ENCODE results near the gene ARHGAP26.

ARHGAP26 gene

DNA sequence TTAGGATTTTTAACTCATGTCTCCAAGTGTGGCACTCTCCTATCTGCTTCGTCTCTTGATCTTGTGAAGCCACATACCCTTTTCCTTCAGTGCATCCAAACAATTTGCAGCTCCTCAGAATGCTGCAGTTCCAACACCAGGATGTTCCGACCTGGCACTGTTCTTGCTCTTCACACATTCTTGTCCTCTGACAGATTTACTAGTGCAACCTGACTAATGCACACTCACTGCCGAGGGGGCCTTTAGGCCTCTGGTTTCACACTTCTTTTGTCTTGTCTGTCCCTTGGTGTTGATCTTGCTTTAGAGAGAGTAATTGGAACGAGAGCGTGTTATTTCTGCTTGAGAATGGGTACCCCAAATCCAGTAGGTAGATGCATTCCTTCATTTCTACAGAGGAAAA is 15.0 kb downstream of the ARHGAP26 start:
- DNase-seq (ENCODE audit: low read depth): no peak

DNA sequence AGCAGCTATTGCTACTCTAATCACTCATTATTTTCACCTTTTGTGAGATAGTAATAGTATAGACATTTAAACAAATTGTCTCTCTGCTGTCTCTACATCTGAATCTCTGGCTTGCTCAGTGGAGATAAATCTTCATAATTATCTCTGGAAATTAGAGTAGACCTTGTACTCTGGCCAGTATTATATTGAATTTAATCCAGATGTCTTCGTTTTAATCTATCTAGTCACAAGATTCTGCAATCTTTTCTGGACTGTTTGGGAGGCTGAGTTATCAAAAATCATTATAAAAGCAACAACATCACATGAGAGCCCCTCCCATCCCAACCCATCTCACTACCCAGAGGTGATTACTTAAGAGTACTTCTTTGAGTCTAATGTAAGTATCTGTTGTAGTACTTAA is 19.0 kb downstream of the ARHGAP26 start:
- DNase-seq (ENCODE audit: low read depth): peak; percentile 36

GRCh38 chr5:142792012-142792864 is 22.1 kb downstream of the ARHGAP26 start:
- no peak for DNase-seq (ENCODE audit: low read depth)

DNA sequence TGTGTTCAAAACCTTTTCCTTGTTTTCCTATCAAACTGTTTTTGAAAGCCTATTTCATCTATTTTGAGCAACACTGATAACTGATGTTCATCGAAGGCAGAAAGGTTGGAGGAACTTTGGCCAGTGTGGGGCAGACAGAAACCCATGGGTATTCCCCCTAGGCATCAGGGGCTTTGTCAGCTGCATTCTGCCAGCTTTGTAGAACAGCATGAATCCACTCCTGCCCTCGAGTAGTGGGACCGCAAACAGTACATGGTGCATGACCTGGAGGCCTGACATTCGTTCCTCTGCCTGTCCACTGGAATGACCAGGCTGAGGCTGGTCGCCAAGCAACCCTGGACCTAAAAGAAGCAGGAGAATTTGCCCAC is 22.7 kb downstream of the ARHGAP26 start:
- DNase-seq (ENCODE audit: low read depth): no peak

- DNase-seq (ENCODE audit: low read depth): no peak
These were observed 24.4 kb downstream of the ARHGAP26 start for GRCh38 chr5:142794537-142794936.

- DNase-seq (ENCODE audit: low read depth): no peak
These were observed 25.1 kb downstream of the ARHGAP26 start for GRCh38 chr5:142795251-142795650.

DNA sequence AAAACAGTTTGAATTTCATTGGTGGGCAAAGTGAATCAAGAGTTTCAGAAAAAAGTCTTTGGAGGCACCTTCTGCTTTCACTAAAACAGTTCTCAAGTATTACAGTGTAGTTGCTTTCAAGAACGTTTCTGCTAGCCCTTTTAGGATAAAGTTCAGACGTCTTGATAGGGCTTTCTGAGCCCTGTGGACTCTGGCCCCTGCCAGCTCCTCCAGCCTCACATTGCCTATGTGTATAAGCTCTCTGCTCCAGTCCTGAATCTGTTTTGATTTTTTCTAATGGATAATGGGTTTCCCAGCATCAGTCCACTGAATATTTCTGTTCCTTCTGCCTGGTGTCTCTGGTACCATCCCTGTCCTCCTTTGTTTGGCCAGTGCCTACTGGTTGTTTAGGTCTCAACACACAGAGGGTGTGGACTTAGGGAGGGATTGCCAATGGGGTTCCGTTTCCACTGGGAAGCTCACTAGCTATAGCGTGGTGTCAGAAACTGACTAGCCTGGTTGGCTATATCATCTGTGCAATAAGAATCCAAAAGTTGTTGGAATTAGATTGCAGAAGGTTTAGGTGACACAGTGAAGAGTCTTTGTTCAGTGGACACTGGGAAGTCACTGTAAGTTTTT is 26.4 kb downstream of the ARHGAP26 start:
- DNase-seq (ENCODE audit: low read depth): no peak

- DNase-seq (ENCODE audit: low read depth): no peak
These were observed 27.2 kb downstream of the ARHGAP26 start for GRCh38 chr5:142797420-142797819.

DNA sequence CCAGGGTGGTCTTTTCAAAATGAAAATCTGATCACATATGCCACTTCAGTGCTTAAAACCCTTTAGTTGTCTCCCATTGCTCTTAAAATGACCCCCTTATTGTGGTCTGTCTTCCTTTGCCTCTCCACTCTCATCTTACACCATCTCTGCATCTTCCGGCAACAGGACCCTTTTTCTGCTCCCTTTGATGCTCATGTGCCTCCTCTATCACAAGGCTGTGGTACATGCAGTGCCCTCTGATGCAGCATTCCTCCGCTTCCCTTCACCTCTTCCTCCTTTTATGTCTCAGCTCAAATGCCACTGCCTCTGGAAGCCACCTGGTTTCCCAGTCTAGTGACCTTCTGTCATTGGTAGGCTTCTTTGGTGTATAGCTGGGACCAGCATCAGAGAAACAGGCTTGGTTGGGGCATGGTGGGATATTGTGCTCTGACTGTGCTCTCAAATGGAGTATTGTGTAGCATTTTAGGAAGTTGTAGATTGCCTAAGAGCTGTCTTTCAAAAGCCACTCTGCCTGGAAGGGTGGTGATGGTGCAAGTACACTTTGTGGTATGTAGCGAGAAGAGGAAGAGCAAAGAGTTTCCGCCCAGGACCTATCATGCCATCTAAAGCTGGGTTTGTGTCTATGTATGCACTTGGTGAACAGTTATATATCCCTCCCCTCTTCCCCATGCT is 28.1 kb downstream of the ARHGAP26 start:
- no peak for DNase-seq (ENCODE audit: low read depth)

DNA sequence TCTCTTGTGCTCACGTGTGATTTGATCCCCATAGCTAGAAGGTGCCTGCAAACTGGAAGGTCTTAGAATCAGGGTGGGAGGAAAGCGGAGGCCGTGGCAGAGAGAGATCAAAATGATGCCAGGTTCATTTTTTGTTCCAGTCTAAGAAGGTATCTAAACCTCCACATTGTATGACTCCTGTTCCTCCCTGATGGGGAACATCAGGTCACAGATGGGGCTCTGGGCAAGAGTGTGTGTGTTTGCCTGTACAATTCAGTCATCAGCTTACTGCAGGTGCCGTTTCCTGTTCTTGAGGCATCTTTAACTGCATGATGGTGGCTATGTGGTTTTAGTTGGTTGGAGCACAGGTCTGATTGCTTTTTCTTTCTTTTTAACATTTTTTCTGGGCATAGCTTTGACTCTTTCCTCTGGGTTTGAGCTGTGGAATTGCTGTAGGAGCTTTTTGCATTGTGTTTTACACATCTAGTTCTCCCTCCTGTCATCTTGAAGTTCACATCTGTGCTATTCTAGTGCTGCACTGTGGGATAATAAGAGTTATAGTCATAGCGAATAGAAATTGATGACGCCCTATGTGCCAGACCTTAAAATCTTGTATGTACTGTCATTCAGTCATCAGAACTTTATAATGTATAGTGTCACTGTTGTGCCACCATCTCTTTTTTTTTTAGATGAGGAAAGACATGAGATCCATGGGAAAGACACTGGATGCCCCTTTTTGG is 30.8 kb downstream of the ARHGAP26 start:
- no peak for DNase-seq (ENCODE audit: low read depth)

- no peak for DNase-seq (ENCODE audit: low read depth)
These were observed 31.3 kb downstream of the ARHGAP26 start for GRCh38 chr5:142801495-142801871.

GRCh38 chr5:142803428-142804125 is 33.4 kb downstream of the ARHGAP26 start:
- DNase-seq (ENCODE audit: low read depth): no peak

DNA sequence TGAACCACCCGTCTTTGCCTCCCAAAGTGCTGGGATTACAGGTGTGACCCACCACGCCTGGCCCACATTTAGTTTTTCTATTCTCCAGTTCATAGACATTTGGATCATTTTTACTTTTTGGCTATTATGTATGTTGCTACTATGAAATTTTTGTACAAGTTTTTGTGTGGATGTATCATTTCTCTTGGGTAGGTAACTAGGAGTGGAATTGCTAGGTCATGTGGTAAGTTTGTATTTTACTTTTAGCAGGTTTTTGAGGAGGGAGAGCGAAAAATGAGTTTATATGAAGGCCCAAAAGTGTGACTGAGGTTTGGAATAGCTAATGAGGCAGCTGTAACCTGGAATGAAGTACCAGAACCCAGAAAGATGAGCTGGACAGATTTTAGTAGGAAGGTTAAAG is 35.2 kb downstream of the ARHGAP26 start:
- DNase-seq (ENCODE audit: low read depth): no peak

DNA sequence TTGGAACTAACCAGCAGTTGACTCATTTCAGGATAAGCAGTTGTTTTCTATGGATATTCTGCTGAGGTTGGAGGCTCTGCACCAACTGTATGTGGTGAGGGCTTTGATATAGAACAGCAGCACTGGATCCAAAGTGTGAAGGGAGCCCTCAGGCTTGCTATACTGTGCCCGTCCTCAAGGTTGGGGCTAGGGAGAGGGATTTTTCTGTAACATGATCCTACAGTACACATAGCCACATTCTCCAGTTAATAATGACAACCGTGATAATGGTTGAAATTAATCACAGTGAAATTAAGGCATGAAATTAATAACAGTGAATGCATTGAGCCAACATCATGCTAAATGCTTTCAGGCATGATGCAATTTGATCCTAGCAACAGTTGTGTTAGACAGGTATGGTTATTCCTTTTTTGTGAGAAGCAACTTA is 36.7 kb downstream of the ARHGAP26 start:
- no peak for DNase-seq (ENCODE audit: low read depth)

DNA sequence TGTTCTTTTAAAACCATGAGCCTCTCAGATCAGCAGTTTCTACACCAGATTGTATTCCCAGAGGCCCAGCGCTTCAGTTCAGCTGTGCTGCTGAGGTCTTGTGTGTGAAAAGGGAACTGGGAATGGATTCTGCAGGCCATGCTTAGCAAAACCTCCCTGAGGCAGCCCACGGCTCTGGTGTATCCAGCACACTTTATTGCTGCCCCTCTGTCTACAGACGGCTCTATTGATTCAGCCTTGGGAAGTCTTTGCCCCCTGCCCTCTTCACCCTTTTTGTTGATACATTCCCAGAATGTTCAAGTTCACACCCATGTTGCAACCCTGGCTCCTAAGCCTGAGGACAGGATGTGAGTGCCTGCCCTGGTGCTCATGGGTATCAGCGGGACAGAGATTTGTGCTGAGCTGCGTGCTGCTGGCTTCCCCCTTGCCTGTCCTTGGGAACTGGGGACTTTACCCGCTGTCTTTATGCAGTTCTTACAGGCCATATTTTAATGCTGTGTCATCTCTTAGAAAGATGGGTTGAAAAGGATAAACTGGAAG is 37.3 kb downstream of the ARHGAP26 start:
- DNase-seq (ENCODE audit: low read depth): no peak

DNA sequence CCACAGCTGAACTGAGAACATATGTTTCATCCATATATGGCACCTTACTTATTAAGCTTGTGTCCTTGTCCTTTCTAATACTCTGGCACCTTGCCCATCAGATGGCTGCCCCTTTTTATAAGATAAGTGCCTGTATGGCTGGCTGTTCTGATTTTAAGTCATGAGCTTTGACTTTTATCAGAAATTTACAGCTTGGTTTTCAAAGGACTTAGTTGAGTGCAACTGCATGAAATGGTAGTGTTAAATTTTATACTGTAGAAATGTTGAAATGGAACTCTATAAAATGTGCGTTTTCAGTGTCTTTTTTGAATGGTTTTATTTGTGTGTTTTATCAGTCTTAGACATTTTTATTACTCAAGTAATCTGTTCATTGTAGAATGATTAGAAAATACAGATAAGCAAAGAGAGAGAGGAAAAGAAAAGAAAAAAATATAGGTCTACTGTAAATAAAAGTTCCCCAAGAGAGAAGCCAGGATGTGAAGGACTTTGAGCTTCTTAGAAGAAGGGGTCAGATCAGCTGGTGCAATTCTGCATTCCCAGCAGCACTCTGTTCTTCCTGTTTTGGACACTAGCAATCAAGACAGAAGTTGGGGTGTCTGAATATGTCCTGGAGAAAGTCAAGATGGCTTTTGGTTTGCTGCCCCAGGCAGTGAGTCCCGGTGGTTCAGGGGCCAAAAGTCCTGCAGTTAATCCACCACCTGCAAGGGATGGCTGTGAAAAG is 38.9 kb downstream of the ARHGAP26 start:
- no peak for DNase-seq (ENCODE audit: low read depth)

GRCh38 chr5:142810081-142810480 is 39.9 kb downstream of the ARHGAP26 start:
- no peak for DNase-seq (ENCODE audit: low read depth)

- no peak for DNase-seq (ENCODE audit: low read depth)
These were observed 40.6 kb downstream of the ARHGAP26 start for GRCh38 chr5:142810743-142811290.

- DNase-seq (ENCODE audit: low read depth): no peak
These were observed 41.8 kb downstream of the ARHGAP26 start for GRCh38 chr5:142811866-142812557.

DNA sequence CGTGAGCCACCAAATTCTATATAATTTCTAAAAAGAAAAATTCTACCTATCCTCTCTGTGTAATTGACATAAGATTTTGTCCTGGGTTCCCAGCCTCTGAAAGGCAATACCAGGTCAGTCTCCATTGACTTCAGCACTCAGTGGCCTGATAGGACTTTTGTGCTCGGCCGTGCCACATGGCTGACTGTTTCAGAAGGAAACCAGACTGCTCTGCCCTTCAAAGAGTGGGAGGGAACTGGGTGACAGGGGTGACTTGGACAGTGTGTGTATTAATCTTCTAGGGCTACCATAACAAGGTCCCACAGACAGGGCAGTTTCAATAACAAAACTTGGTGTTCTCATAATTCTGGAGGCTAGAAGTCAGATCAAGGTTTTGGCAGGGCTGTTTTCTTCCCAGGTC is 43.0 kb downstream of the ARHGAP26 start:
- DNase-seq (ENCODE audit: low read depth): no peak

Data from fibroblast of gingiva (primary cell).